OCI-LY3 (cell line): ENCODE data around the gene WWOX.

Experiments used
- H2AFZ ChIP-seq: fragments of 200-600, 300-600 bp; shearing (Covaris generic); 2 replicates; pipeline ENCODE4 v1.6.0; 2014; ENCODE audit warnings: antibody characterized with exemption, low read depth, low read length
- H3K27ac ChIP-seq: fragments of 200-600, 300-600 bp; sonication (generic); 2 replicates; pipeline ENCODE4 v1.5.1; 2014; ENCODE audit warnings: mild to moderate bottlenecking, low read length, moderate library complexity, mixed read lengths
- H3K27me3 ChIP-seq: fragments of 200-600, 300-600 bp; sonication (generic); 2 replicates; pipeline ENCODE4 v1.6.1; 2014; ENCODE audit warnings: low read depth, low read length, mixed read lengths
- H3K36me3 ChIP-seq: fragments of 200-600, 300-600 bp; sonication (generic); replicated peaks from 2 replicates; pipeline ENCODE3; 2014; ENCODE audit warnings: low read depth, low read length, mixed read lengths
- H3K4me1 ChIP-seq: fragments of 300-600, 200-600 bp; sonication (generic); 2 replicates; pipeline ENCODE4 v1.6.1; 2014; ENCODE audit warnings: low read length, mixed read lengths
- H3K4me2 ChIP-seq: fragments of 200-600, 300-600 bp; sonication (generic); 2 replicates; pipeline ENCODE4 v1.6.1; 2014; ENCODE audit warnings: low read length, mixed read lengths
- H3K4me3 ChIP-seq: fragments of 300-600, 200-600 bp; sonication (generic); 2 replicates; pipeline ENCODE4 v1.5.1; 2014; ENCODE audit warnings: antibody characterized with exemption, mild to moderate bottlenecking, low read length, moderate library complexity
- H3K79me2 ChIP-seq: fragments of 300-600, 200-600 bp; shearing (Covaris generic); 2 replicates; pipeline ENCODE4 v1.6.1; 2014; ENCODE audit warnings: mild to moderate bottlenecking, low read length, mixed read lengths
- H3K9ac ChIP-seq: fragments of 300-600, 200-600 bp; shearing (Covaris generic); 2 replicates; pipeline ENCODE4 v1.6.0; 2014; ENCODE audit warnings: mild to moderate bottlenecking, low read length, moderate library complexity
- H3K9me3 ChIP-seq: fragments of 200-600, 300-600 bp; shearing (Covaris generic); 2 replicates; pipeline ENCODE4 v1.6.1; 2014; ENCODE audit warnings: low read length, mixed read lengths; ENCODE audit not compliant: insufficient read depth
- H4K20me1 ChIP-seq: fragments of 200-600, 300-600 bp; sonication (generic); 2 replicates; pipeline ENCODE4 v1.6.1; 2016; ENCODE audit warnings: low read length, mixed read lengths; ENCODE audit not compliant: insufficient read depth
- CTCF ChIP-seq: fragments of 200-600, 300-600 bp; sonication (generic); IDR thresholded peaks from 2 replicates; pipeline ENCODE4 v1.5.1; 2014; ENCODE audit warnings: antibody characterized with exemption, low read length, low read depth
- EZH2phosphoT487 ChIP-seq: fragments of 200-600 bp; shearing (Covaris generic); IDR thresholded peaks from 2 replicates; pipeline ENCODE4 v1.6.1; 2018; ENCODE audit warnings: antibody characterized with exemption, mixed run types, low read depth

Gene WWOX

GRCh38 chr16:78211946-78212345 is 112.5 kb downstream of the WWOX start:
- no peak for TF ChIP-seq CTCF
- no peak for TF ChIP-seq EZH2phosphoT487
- no peak overlapping the region for H3K9ac ChIP-seq
- H2AFZ ChIP-seq, result no peak overlapping the region
- no peaks in the 10 kb centered on the region for H4K20me1 ChIP-seq
- no peaks in the 10 kb centered on the region for H3K4me1 ChIP-seq
- H3K27ac ChIP-seq, result no peak overlapping the region
- H3K4me2 ChIP-seq, result no peak overlapping the region
- no peaks in the 10 kb centered on the region for H3K79me2 ChIP-seq
- no peak overlapping the region for H3K4me3 ChIP-seq
- H3K27me3 ChIP-seq, result 0 out of 2 replicates have a peak, but pooled peaks cover under 1% of the 10 kb centered on the region
- H3K36me3 ChIP-seq, result no peaks in the 10 kb centered on the region
- H3K9me3 ChIP-seq, result no peaks in the 10 kb centered on the region

- Histone ChIP-seq H3K4me2 (no peak overlapping the region), H3K9ac (no peak overlapping the region), H3K79me2 (no peaks in the 10 kb centered on the region), H2AFZ (no peak overlapping the region), H3K9me3 (no peaks in the 10 kb centered on the region), H3K36me3 (no peaks in the 10 kb centered on the region), H3K27me3 (no peaks in the 10 kb centered on the region), H3K27ac (no peak overlapping the region), H3K4me3 (no peak overlapping the region), H3K4me1 (no peaks in the 10 kb centered on the region), H4K20me1 (no peaks in the 10 kb centered on the region)
- TF ChIP-seq CTCF, result no peak
- no peak for TF ChIP-seq EZH2phosphoT487
These were observed 113.2 kb downstream of the WWOX start for GRCh38 chr16:78212674-78213073.

GRCh38 chr16:78213751-78214150 is 114.3 kb downstream of the WWOX start:
- Histone ChIP-seq H3K9me3 (no peaks in the 10 kb centered on the region), H3K27ac (no peak overlapping the region), H3K9ac (no peak overlapping the region), H3K36me3 (no peaks in the 10 kb centered on the region), H3K79me2 (no peaks in the 10 kb centered on the region), H3K4me1 (no peaks in the 10 kb centered on the region), H4K20me1 (no peaks in the 10 kb centered on the region), H3K4me3 (no peak overlapping the region), H2AFZ (no peak overlapping the region), H3K27me3 (no peaks in the 10 kb centered on the region), H3K4me2 (no peak overlapping the region)
- TF ChIP-seq EZH2phosphoT487 (no peak), CTCF (no peak)

- H3K4me1 ChIP-seq, result no peaks in the 10 kb centered on the region
- no peak overlapping the region for H3K4me3 ChIP-seq
- no peak overlapping the region for H2AFZ ChIP-seq
- no peak overlapping the region for H3K9ac ChIP-seq
- H3K27me3 ChIP-seq, result no peaks in the 10 kb centered on the region
- H3K9me3 ChIP-seq, result no peaks in the 10 kb centered on the region
- no peak for TF ChIP-seq CTCF
- no peaks in the 10 kb centered on the region for H3K79me2 ChIP-seq
- H3K4me2 ChIP-seq, result no peak overlapping the region
- no peak overlapping the region for H3K27ac ChIP-seq
- no peaks in the 10 kb centered on the region for H3K36me3 ChIP-seq
- no peaks in the 10 kb centered on the region for H4K20me1 ChIP-seq
These were observed 115.8 kb downstream of the WWOX start for GRCh38 chr16:78215222-78215621.
